GM18858 (cell line): Measurements from ENCODE around the gene CAPN8.
"Not testable (repeated sequence)": the region's sequence is repeated elsewhere in the genome, so short reads cannot be mapped to it uniquely, and the experiment has no call there.

Experiments
- ATAC-seq: cut with Tn5 transposase; IDR thresholded peaks from one replicate; pipeline ENCODE4 v1.9.1; 2021; ENCODE audit not compliant: unreplicated experiment

The CAPN8 gene

DNA sequence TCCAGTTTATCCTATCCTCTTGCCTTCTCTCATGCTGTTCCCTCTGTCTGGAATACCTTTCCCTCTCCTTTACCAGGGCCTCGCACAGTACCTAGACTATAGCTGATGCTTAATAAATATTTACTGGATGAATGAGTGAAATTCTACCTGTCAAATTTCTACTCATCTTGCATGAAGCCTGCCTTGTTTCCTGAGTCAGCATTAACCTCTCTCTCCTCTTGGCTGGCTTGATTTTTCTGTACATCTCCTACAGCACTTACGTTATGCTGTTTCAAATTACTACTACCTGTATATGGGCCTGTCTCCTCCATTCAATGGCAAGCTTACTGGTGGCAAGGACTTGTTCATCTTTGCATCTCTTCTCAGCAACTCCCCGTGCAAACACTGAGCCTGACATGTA lies 130.8 kb downstream of the CAPN8 start:
- ATAC-seq: no peak

DNA sequence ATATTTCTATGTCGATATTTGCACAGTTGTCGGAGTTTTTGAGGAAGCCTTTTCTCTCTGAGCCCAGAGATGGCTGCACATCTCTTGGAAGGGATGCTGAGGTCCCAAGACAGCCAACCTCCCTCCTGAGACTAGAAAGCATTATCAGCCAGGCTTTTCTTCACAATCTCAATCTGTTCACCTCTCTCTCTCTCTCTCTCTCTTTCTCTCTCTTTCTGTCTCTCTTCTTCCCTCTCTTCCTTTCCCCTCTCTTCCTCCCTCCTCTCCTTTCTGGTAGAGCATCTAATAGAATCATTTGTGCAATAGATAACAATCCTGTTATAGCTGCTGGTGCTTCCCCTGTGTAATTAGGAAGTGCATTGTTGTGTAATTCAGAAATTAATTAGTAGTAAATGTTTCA lies 131.8 kb downstream of the CAPN8 start:
- ATAC-seq: no peak

DNA sequence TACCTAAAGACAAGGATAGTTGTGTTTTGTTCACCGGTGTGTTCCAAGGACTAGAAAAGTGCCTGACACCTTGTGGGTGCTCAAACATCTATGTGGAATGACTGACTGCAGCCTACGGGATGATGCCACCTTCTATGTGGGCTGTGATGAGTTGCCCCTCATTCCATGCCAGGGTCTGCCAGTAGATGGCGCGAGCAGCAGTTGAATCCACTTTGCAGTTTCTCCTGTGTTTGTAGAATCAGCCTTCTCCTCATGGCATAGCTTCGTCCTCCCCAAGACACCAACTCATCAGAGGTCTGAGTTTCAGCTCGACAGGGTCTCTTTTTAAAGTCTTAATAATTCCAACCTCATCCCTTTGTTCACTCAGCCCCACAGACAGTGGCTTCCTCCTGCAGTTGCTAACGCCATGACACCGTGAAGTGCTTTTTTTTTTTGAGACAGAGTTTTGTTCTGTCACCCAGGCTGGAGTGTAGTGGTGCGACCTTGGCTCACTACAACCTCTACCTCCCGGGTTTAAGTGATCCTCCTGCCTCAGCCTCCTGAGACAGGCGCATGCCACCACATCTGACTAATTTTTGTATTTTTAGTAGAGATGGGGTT lies 133.7 kb downstream of the CAPN8 start:
- ATAC-seq: peak; percentile 42

DNA sequence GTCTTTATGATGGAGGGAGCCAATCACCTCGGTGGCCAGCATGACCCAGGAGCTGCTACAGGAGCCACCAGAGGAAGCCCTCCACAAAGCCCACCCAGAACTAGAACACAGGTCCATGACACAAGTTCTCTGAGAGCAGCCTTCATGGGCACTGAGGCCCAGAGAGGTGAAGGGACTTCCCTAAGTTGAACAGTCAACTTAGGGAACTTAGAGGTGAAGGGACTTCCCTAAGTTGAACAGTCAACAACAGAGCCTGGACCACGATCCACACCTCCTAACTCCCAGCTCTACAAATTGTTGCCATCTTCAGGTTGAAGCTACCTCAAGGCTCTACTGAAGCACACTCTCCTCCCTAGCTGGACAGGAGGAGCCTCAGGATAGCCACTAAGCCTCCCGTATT lies 139.5 kb downstream of the CAPN8 start:
- no peak for ATAC-seq

DNA sequence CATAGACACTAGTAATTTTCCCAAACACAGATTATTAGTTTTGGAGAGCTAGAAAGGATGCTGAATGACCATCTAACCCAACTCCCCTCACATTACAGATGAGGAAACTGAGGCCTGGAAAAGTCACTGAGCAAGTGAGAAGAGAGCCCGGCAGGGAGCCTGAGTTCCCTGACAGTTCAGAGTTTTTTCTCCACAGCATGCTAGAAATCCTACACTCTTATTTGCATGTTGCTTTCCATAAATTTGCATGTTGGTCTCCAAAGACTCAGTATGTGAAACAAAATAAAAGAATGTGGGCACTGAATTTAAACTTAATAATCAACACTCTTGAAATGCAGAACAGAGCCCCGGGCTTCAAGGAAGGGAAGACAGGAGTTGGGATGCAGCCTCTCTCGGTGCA lies 140.0 kb downstream of the CAPN8 start:
- no peak for ATAC-seq

DNA sequence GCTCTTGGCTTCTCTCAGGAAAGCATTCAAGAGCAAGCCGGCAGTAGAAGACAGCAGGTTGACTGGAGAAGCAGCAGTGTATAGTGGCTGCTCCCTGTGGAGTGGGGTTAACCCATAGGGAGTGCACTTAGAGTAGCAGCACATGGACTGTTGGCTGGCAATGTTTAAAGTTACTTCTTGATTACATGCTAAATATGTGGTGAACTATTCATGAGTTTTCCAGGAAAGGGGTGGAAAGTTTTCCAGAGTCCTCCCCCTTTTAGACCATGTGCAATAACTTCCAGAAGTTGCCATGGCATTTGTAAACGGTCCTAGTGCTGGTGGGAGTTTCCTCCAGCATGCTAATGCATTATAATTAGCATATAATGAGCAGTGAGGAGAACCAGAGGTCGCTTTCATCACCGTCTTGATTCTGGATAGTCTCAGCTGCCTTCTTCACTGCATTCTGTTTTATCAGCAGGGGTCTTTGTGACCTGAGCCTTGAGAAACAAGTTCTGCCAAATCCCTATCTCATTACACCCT lies 140.5 kb downstream of the CAPN8 start:
- ATAC-seq: no peak

DNA sequence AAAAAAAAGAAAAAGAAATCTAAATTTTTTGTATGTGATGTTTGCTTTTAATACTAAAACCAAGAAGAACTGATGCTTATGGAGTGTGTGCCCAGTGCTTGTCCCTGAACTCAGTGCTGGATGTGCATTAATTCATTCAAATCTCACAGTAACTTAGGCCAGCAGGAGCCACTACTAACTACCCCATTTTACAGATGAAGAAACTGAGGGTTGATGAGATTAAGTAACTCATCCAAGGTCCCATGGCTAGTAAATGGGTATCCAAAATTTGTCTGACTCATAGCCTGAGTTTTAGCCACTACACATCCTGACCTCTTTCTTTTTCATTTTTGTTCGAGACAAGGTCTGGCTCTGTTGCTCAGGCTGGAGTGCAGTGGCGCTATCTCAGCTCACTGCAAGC lies 144.4 kb downstream of the CAPN8 start:
- no peak for ATAC-seq

DNA sequence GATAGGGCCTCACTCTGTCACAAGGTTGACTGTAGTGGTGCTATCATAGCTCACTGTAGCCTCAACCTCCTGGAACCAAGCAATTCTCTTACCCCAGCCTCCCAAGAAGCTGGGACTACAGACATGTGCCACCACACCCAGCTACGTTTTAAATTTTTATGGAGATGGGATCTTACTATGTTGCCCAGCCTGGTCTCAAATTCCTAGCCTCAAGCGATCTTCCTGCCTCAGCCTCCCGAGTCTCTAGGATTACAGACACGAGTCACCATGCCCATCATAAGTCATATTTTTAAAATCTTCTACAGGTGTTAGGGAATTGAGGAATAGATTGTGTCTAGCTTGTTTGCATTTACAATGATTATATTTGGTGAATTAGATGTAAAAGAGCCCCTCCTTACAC lies 145.3 kb downstream of the CAPN8 start:
- no peak for ATAC-seq

DNA sequence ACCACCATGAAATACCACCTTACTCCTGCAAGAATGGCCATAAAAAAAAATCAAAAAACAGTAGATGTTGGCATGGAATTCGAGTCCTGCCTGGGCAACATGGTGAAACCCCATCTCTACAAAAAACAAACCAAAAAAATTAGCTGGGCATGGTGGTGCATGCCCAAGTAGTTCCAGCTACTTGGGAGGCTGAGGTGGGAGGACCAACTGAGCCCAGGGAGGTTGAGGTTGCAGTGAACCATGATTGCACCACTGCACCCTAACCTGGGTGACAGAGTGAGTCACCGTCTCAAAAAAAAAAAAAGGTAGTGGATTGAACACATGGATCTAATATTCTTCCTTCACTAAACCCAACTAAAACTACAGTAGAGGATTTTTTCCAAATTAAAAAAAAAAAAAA lies 146.4 kb downstream of the CAPN8 start:
- no peak for ATAC-seq

DNA sequence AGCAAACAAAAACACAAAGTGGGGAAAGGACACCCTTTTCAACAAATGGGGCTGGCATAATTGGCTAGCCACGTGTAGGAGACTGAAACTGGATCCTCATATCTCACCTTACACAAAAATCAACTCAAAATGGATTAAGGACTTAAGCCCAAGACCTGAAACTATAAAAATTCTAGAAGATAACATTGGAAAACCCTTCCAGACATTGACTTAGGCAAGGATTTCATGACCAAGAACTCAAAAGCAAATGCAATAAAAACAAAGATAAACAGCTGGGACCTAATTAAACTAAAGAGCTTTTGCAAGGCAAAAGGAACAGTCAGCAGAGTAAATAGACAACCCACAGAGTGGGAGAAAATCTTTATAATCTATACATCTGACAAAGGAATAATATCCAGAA lies 146.9 kb downstream of the CAPN8 start:
- not testable (repeated sequence) for ATAC-seq

DNA sequence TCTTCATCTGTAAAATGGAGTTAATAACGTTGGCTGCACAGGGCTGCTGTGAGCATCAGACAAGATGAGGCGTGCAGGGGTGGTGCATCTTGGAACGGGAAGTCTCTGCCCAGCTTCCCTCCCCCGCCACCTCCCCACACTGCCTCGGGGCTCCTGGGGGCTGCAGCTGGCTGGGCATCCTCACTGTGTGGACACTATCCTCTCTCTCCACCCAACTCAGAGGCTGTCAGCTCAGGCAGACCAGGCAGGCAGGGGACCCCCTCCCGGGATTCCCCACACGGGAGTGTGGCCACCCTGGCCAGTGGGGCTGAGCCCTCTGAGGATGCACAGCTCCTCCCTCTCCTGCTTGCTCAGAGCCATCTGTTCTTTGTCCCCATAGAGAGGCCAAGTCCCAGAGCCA lies 149.6 kb downstream of the CAPN8 start:
- ATAC-seq: no peak

DNA sequence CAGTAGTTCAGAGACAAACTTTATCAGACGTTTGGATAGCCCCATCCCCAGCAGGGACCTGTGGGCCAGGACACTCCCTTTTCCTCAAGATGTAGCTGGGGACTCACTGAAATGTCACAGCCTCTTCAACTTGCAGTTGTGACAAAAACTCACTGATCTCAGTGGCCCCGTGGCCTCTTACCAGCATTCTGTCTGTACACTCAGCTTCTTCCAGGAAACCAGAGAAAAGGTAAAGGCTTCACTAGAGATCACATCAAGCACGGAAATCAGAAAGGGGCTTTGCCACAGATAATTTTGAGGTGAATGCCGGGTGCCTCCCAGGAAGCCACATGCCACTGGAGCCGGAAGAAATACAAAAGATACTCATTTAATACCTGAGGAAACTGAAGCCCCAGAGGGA lies 150.1 kb downstream of the CAPN8 start:
- no peak for ATAC-seq

DNA sequence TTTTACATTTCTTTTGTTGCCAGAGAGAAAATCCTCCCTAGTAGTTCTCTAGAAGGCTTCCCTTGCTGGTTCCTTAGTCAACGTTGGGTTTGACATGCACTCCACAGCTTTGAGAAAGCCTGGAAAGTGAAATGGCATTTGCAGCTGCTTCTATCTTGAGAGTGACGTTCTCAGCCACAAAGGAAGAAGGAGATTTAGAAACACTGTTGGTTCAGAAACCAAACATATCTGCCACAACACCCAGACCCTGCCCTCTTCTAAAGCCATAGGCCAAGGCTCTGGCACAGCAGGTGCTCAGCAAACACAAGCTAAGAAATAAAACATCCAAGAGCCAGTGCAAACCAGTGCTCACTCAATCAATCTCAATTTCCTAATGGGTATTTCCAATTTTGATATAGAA lies 150.9 kb downstream of the CAPN8 start:
- no peak for ATAC-seq

DNA sequence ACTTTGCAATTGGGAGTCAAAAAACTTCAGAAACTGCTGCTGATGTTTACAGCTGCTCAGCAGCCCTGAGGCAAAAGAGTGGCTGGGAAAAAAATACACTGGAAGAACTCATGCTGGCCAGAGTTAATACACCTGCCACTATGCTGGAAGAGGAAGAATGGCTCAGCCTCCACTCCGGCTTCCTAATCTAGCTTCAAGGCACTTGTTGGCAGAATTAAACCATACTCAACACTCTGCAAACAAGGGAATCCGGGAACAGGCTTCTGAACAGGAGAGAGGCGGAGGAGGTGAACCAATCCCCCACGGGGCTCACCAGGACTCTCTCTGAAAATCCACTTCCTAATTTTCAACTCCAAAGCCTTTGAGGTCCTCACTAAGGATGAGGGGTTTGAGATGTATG lies 152.2 kb downstream of the CAPN8 start:
- ATAC-seq: no peak

DNA sequence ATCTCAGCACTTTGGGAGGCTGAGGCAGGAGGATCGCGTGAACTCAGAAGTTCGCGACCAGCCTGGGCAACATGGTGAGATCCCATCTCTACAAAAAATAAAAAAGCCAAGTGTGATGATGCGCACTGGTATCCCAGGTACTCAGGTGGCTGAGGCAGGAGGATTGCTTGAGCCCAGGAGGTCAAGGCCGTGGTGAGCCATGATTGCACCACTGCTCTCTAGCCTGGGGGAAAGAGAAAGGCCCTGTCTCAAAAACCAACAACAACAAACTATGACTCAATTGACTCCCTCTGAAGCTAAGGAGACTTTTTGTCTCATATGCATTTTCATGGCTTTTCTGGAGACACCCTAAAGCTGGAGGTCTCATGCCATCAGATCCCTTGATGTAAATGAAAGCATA lies 153.4 kb downstream of the CAPN8 start:
- no peak for ATAC-seq

DNA sequence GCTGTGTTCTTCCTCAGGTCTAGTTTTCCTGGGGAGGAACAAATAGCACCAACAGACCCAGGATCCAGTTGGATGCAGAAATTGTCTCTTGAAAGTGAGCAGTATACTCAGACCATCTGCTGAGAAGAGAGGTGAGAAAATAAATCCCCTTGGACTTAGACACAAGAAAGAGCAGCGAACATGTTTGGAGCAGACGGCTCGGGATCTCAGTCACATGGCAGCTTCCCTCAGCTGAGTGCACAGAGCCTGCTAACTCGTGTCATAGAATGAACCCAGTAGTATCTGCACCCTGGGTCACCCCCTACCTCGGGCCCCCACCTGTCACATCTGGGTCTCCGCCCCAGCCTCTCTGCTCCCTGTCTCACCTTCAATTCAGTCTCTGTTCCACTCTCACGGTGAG lies 156.7 kb downstream of the CAPN8 start:
- no peak for ATAC-seq

DNA sequence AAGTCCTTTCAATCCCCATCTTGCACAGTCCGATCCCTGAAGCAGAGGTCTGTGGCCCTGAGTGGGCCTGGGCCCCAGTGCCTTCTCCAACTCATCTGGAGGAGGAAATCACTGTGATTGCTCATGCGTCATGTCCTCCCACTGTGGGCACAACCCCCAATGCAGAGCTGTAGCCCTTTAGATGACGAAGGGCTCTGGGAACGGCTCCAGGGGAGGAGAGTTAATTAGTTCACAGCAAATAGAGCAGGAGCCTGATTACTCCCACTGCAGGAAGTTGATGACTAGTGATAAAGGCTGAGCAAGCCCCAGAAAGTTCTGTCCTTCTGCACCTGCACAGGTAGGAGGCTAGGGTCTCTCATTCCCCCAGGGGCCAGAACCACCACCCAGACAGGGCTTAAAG lies 160.8 kb downstream of the CAPN8 start:
- no peak for ATAC-seq

DNA sequence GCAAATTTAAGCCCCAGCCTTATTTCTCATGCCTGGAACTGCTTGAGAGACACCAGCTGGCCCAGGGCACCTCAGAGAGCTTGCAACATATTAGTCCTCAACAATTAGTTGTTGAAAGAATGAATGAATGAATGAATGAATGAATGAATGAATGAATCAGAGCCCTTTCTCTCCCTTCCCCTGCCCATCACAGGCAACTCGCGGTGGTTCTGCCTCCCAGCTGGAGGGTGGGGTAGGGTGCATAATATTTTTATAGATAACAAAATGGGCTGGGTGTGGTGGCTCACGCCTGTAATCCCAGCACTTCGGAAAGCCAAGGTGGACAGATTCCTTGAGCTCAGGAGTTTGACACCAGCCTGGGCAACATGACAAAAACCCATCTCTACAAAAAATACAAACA lies 162.2 kb downstream of the CAPN8 start:
- ATAC-seq: no peak

DNA sequence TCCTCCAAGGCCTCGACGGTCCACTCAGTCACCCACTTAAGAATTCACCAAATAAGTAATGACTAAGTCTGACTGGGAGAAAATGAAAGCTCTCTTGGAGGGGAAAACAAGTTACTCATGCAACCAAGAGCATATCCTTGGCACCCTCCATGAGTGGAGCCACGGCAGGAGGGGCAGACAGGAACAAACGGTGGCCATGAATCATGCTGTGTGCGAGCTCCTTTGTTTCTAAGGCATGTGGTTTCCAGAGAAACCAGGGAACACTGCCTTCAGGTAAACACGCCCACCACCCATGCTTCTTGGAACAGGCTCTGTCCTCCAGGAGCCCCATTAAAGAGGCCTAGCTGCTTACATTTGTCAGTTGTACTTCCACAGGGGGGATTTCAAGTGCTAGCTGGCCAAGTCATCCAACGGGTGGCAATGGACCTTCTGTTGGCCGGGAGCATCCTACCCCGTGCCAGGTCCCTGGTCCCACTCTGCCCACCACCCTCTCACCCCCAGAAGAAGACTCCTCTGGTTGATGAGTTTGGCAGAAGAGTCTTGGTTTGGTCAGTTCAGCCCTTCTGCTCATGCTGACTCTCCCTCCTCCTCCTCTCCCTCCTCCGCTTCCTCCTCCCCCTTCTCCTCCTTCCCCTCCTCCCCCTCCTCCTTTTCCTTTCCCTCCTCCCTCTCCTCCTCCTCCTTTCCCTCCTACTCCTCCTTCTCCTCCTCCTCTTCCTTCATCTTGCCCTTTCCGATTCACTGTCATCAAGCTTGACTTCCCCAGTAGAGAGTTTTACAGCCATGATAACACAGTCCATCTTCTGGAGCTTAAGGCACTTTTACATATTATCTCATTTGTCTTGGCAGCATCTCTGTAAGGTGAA lies 164.7 kb downstream of the CAPN8 start:
- no peak for ATAC-seq

DNA sequence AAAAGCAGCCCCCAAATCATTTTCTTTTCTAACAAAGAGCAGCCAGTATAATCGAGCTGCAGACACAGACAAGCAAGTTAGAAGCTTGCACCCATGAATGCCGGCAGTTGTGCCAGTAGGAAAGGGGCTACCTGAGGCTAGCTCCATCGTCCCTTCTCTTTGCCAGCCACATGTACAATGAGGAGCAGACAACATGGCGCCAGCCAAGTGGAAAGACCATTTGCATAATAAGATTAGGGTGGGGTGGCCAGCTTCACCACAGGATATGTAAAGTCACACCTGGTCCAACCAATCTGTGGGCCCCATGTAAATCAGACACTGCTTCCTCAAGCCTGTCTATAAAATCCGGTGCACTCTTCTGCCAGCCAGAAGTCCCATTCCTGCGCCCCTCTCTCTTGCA lies 168.6 kb downstream of the CAPN8 start:
- ATAC-seq: no peak

DNA sequence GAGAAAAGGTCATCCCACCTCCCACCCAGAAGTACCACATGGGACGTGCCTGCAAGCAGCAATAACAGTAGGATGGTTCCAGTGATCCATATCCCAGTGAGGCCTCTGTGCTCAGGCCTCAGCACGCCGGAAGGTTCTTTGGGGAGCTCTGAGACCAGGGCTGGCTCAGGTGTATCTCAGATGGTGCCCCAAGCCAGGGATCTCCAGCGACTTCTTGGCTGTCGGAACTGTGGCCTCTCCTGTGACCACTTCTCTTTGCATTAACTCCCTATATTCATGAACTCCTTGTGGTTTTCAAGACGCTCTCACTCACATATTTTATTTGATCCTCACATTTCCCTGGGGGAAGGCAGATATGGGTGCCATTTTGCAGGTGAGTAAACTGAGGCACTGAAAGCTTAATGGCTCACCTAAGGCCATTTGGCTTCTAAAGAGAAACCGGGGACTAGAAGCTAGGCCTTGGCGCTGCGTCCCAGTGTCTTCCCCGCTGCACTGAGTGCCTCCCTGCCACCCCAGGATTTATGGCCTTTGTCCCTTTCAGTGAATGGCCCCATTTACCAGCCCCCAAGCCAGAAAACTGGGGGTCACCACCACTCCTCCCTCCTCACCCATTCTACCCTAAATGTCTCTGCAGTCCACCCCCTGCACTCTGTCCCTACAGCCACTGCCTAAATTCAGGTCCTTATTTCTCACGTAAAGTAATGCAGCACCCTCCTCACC lies 170.4 kb downstream of the CAPN8 start:
- no peak for ATAC-seq

DNA sequence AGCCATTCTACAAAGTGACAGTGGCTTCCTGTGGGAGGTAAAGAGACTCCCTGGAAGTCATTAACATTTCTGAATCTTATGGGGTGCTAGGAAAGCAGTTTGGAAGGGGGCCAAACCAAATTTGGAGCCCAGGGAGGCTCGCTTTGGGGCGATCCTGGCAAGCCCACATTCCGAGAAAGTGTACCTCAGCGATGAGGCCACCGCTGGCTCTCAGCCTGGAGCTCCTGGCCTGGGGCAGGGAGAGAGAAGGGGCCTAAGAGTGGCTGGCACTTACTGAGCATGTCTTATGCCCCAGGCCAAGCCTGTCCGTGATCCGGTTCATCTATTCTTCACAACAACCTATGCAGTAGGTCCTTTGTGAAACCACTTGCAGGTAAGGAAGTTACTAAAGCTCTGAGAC lies 173.5 kb downstream of the CAPN8 start:
- ATAC-seq: no peak
